Nucleus accumbens (tissue), 56 donors: ENCODE results near the gene AQP12B.

Experiments used
- DNase-seq, 56 donors: peaks; one replicate each; lab custom pipeline; 2025; lab: John Stamatoyannopoulos, UW

AQP12B gene

GRCh38 chr2:240718896-240719490 lies 36.3 kb upstream of the AQP12B start:
- no peak for DNase-seq

- no peak for DNase-seq
Measured at GRCh38 chr2:240717681-240718581, 35.2 kb upstream of the AQP12B start.

- no peak for DNase-seq
Measured at GRCh38 chr2:240717181-240717641, 34.5 kb upstream of the AQP12B start.

- no peak for DNase-seq
Measured at GRCh38 chr2:240716130-240716798, 33.6 kb upstream of the AQP12B start.

- no peak for DNase-seq
Measured at GRCh38 chr2:240714747-240715725, 32.4 kb upstream of the AQP12B start.

- DNase-seq, result no peak
Measured at GRCh38 chr2:240713928-240714746, 31.5 kb upstream of the AQP12B start.

- DNase-seq, result no peak
Measured at GRCh38 chr2:240713071-240713927, 30.6 kb upstream of the AQP12B start.

- no peak for DNase-seq
Measured at GRCh38 chr2:240712121-240712520, 29.4 kb upstream of the AQP12B start.

GRCh38 chr2:240711701-240712100 lies 29.0 kb upstream of the AQP12B start:
- no peak for DNase-seq

- no peak for DNase-seq
Measured at GRCh38 chr2:240711296-240711695, 28.6 kb upstream of the AQP12B start.

GRCh38 chr2:240708457-240708856 lies 25.8 kb upstream of the AQP12B start:
- DNase-seq, result no peak

GRCh38 chr2:240707821-240708220 lies 25.1 kb upstream of the AQP12B start:
- no peak for DNase-seq

- no peak for DNase-seq
Measured at GRCh38 chr2:240707043-240707756, 24.5 kb upstream of the AQP12B start.

GRCh38 chr2:240705204-240705791 lies 22.6 kb upstream of the AQP12B start:
- DNase-seq, result no peak

GRCh38 chr2:240704651-240705050 lies 22.0 kb upstream of the AQP12B start:
- DNase-seq, result peak in 3 of 56 donors; percentile 6 to 26 (median 26)

GRCh38 chr2:240703417-240704341 lies 21.0 kb upstream of the AQP12B start:
- no peak for DNase-seq
